D721Med (cell line): ENCODE results near the gene PELI3.

Experiments
- DNase-seq: peaks from one replicate; pipeline ENCODE4 v3.0.0; 2011; ENCODE audit warnings: low spot score; ENCODE audit not compliant: insufficient read length
- FAIRE-seq: peaks from 2 replicates; lab custom pipeline; 2011; peaks lifted over from hg19 to GRCh38; lab: Jason Lieb, UNC
- CTCF ChIP-seq: IDR thresholded peaks from 2 replicates; pipeline ENCODE4 v1.5.1; 2012; ENCODE audit warnings: mild to moderate bottlenecking, control low read depth; ENCODE audit not compliant: insufficient read depth; ENCODE audit errors: missing control alignments

PELI3 gene

GRCh38 chr11:66471142-66471541 lies 4.4 kb downstream of the PELI3 start:
- TF ChIP-seq CTCF: no peak
- FAIRE-seq (no peak), DNase-seq (no peak)

GRCh38 chr11:66472054-66472453 lies 5.3 kb downstream of the PELI3 start:
- FAIRE-seq (no peak), DNase-seq (no peak)

GRCh38 chr11:66473167-66473566 lies 6.5 kb downstream of the PELI3 start:
- DNase-seq (no peak), FAIRE-seq (no peak)
- TF ChIP-seq CTCF: no peak

More at GRCh38 chr11:66472054-66472453, 5.3 kb downstream of the PELI3 start:
- no peak for TF ChIP-seq CTCF

- DNase-seq: no peak
- TF ChIP-seq CTCF: no peak
- FAIRE-seq: no peak
These were observed 7.2 kb downstream of the PELI3 start for GRCh38 chr11:66473608-66474515.

GRCh38 chr11:66475349-66476172 lies 8.9 kb downstream of the PELI3 start:
- no peak for FAIRE-seq
- no peak for DNase-seq
- no peak for TF ChIP-seq CTCF

- DNase-seq: no peak
- no peak for TF ChIP-seq CTCF
- no peak for FAIRE-seq
These were observed 9.6 kb downstream of the PELI3 start for GRCh38 chr11:66476173-66476840.
